HEK293 (cell line): ENCODE data around the gene DDX56.

Experiments
- CTCF ChIP-seq: fragments of 450-650 bp; formaldehyde crosslinking; IDR thresholded peaks from 2 replicates; pipeline ENCODE4 v1.5.1; 2016; ENCODE audit warnings: missing biosample characterization, missing genetic modification characterization
- IKZF3 ChIP-seq: fragments of 450-650 bp; IDR thresholded peaks from 2 replicates; pipeline ENCODE4 v1.5.0; 2018; ENCODE audit warnings: missing biosample characterization, mild to moderate bottlenecking, missing genetic modification characterization, moderate library complexity
- PBX3 ChIP-seq: sonication (generic); formaldehyde crosslinking; IDR thresholded peaks from 2 replicates; pipeline ENCODE4 v1.8.1; 2022; ENCODE audit warnings: mild to moderate bottlenecking, moderate library complexity, missing genetic modification reagents
- SP2 ChIP-seq: fragments of 450-650 bp; formaldehyde crosslinking; IDR thresholded peaks from 2 replicates; pipeline ENCODE4 v1.5.1; 2016; ENCODE audit warnings: missing biosample characterization, missing genetic modification characterization
- ZNF76 ChIP-seq: fragments of 450-650 bp; formaldehyde crosslinking; IDR thresholded peaks from 2 replicates; pipeline ENCODE4; 2016; ENCODE audit warnings: low read depth, missing biosample characterization, missing genetic modification characterization, borderline replicate concordance

DNA sequence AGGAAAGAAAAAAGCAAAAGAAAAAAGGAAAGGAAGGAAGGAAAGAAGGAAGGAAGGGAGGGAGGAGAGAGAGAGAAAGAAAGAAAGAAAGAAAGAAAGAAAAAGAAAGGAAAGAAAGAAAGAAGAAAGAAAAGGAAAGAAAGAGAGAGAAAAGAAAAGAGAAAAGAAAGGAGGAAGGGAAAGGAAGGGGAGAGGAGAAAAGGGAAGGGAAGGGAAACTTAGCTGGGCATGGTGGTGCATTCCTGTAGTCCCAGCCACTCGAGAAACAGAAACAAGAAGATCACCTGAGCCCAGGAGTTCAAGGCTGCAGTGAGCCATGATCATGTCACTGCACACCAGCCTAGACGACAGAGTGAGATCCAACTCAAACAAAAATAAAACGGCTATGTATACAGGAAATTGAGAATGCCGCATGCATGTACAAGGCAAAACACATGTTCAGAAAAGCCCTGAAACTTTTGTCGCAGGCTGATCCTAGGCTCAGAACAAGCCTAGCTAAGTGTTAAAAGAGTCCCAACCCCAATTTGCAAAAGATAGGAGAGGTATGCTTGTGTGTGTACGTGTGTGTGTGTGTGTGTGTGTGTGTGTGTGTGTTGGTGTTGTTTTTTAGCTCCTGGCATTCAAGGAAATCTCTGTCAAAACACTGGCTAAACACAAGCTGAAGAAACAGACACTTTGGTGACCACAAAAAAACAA lies 26.0 kb downstream of the DDX56 start:
- TF ChIP-seq PBX3 (CRISPR knock-in tag), result no peak
- no peak for TF ChIP-seq ZNF76
- TF ChIP-seq SP2 (tag by site-specific recombination), result no peak
- no peak for TF ChIP-seq CTCF
- no peak for TF ChIP-seq IKZF3
